ENCODE data around the gene BRAP.

DNA sequence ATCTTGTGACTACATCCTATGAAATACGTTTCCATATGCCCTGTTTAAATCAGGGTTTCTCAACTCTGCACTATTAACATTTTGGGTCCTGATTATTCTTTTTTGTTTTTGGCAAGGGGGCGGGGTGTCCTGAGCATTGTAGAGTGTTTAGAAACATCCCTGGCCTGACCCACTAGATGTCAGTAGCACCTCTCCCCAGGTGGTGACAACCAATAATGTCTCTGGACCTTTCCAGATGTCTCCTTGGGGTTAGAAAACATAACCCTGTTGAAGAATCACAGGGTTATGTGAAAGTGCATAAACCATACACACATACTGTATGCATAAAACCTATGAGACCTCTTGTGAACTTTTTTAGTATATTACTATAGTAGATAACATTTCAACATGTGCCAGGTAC is 1.5 kb upstream of the BRAP start:
- TF ChIP-seq, protein P1, sequence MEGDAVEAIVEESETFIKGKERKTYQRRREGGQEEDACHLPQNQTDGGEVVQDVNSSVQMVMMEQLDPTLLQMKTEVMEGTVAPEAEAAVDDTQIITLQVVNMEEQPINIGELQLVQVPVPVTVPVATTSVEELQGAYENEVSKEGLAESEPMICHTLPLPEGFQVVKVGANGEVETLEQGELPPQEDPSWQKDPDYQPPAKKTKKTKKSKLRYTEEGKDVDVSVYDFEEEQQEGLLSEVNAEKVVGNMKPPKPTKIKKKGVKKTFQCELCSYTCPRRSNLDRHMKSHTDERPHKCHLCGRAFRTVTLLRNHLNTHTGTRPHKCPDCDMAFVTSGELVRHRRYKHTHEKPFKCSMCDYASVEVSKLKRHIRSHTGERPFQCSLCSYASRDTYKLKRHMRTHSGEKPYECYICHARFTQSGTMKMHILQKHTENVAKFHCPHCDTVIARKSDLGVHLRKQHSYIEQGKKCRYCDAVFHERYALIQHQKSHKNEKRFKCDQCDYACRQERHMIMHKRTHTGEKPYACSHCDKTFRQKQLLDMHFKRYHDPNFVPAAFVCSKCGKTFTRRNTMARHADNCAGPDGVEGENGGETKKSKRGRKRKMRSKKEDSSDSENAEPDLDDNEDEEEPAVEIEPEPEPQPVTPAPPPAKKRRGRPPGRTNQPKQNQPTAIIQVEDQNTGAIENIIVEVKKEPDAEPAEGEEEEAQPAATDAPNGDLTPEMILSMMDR (IDR thresholded peaks at IDR 0.05; ENCODE audit: poor library complexity, severe bottlenecking) = no peak
- TF ChIP-seq, protein P2, sequence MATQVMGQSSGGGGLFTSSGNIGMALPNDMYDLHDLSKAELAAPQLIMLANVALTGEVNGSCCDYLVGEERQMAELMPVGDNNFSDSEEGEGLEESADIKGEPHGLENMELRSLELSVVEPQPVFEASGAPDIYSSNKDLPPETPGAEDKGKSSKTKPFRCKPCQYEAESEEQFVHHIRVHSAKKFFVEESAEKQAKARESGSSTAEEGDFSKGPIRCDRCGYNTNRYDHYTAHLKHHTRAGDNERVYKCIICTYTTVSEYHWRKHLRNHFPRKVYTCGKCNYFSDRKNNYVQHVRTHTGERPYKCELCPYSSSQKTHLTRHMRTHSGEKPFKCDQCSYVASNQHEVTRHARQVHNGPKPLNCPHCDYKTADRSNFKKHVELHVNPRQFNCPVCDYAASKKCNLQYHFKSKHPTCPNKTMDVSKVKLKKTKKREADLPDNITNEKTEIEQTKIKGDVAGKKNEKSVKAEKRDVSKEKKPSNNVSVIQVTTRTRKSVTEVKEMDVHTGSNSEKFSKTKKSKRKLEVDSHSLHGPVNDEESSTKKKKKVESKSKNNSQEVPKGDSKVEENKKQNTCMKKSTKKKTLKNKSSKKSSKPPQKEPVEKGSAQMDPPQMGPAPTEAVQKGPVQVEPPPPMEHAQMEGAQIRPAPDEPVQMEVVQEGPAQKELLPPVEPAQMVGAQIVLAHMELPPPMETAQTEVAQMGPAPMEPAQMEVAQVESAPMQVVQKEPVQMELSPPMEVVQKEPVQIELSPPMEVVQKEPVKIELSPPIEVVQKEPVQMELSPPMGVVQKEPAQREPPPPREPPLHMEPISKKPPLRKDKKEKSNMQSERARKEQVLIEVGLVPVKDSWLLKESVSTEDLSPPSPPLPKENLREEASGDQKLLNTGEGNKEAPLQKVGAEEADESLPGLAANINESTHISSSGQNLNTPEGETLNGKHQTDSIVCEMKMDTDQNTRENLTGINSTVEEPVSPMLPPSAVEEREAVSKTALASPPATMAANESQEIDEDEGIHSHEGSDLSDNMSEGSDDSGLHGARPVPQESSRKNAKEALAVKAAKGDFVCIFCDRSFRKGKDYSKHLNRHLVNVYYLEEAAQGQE (IDR thresholded peaks at IDR 0.05; ENCODE audit: borderline replicate concordance) = no peak
- no peak for TF ChIP-seq EZH2 (IDR thresholded peaks at IDR 0.05; ENCODE audit: borderline replicate concordance, insufficient read depth, low read length, poor library complexity, severe bottlenecking)

Data from neural cell (in vitro differentiated cells).